IMR-90 (cell line): ENCODE data around the gene SMOC1. TPM values are rescaled to one million over a fixed set of nuclear protein-coding genes. Genes with fewer than 3 reads are reported as not detected.

Source experiments
- ATAC-seq: fragments of 200-7000 bp; cut with Tn5 transposase; 2 replicates; pipeline ENCODE4 v1.9.1; 2020; ENCODE audit warnings: low read depth, mild to moderate bottlenecking, moderate library complexity
- BruUV-seq: library from RNA; stranded (reverse); fragments of 400-500 nt; replicated peaks from 2 replicates; lab custom pipeline; 2021; lab: Mats Ljungman, UMichigan
- CTCF ChIA-PET: fragments of 300-600 bp; formaldehyde crosslinking; extraction: SDS; loops from one replicate; lab custom pipeline; 2021; ENCODE audit warnings: antibody characterized with exemption; lab: Yijun Ruan, JAX
- POLR2A ChIA-PET: fragments of 300-600 bp; sonication (Branson Sonifier 250); formaldehyde crosslinking; loops from one replicate; lab custom pipeline; 2022; ENCODE audit warnings: antibody characterized with exemption; ENCODE audit not compliant: unreplicated experiment; lab: Charles Lee
- DNase-seq: peaks from one replicate; pipeline ENCODE4 v3.0.0; 2013
- H2AFZ ChIP-seq: replicated peaks from 2 replicates; pipeline ENCODE3; 2013; ENCODE audit warnings: low read length, mild to moderate bottlenecking; ENCODE audit not compliant: poor library complexity
- H2AK5ac ChIP-seq: 2 replicates; pipeline ENCODE4 v1.6.1; 2013; ENCODE audit warnings: low read depth, low read length, inconsistent platforms
- H2AK9ac ChIP-seq: replicated peaks from 2 replicates; pipeline ENCODE3; 2013; ENCODE audit warnings: mild to moderate bottlenecking, low read depth, low read length, moderate library complexity; ENCODE audit not compliant: poor library complexity
- H2BK120ac ChIP-seq: 2 replicates; pipeline ENCODE4 v1.6.1; 2013; ENCODE audit warnings: low read depth, low read length, inconsistent platforms
- H2BK15ac ChIP-seq: 3 replicates; pipeline ENCODE4 v1.6.1; 2013; ENCODE audit warnings: low read depth, low read length, inconsistent platforms
- H2BK20ac ChIP-seq: 2 replicates; pipeline ENCODE4 v1.6.1; 2013; ENCODE audit warnings: low read depth, mild to moderate bottlenecking, inconsistent platforms, low read length, moderate library complexity
- H2BK5ac ChIP-seq: 2 replicates; pipeline ENCODE4 v1.6.1; 2013; ENCODE audit warnings: mild to moderate bottlenecking, low read depth, low read length, inconsistent platforms; ENCODE audit not compliant: poor library complexity, severe bottlenecking
- H3K14ac ChIP-seq: replicated peaks from 2 replicates; pipeline ENCODE4 v1.6.1; 2013; ENCODE audit warnings: low read depth, low read length, inconsistent platforms
- H3K18ac ChIP-seq: 2 replicates; pipeline ENCODE4 v1.6.1; 2013; ENCODE audit warnings: low read depth, low read length, control low read depth
- H3K23ac ChIP-seq: 2 replicates; pipeline ENCODE4 v1.6.1; 2013; ENCODE audit warnings: low read depth, low read length, inconsistent platforms
- H3K27ac ChIP-seq: 2 replicates; pipeline ENCODE4 v1.5.1; 2013; ENCODE audit warnings: mild to moderate bottlenecking, control low read depth, low read length; ENCODE audit not compliant: insufficient read depth
- H3K27me3 ChIP-seq: 2 replicates; pipeline ENCODE4 v1.6.1; 2013; ENCODE audit warnings: low read length; ENCODE audit not compliant: control insufficient read depth, insufficient read depth
- H3K36me3 ChIP-seq: 2 replicates; pipeline ENCODE4 v1.6.1; 2013; ENCODE audit warnings: low read length, mixed read lengths; ENCODE audit not compliant: control insufficient read depth, insufficient read depth
- H3K4ac ChIP-seq: 2 replicates; pipeline ENCODE4 v1.6.1; 2013; ENCODE audit warnings: low read depth, low read length, inconsistent platforms
- H3K4me1 ChIP-seq: 2 replicates; pipeline ENCODE4 v1.6.1; 2013; ENCODE audit warnings: low read length, mixed read lengths; ENCODE audit not compliant: control insufficient read depth, insufficient read depth
- H3K4me2 ChIP-seq: 2 replicates; pipeline ENCODE4 v1.6.1; 2013; ENCODE audit warnings: low read depth, mild to moderate bottlenecking, control low read depth, low read length, moderate library complexity
- H3K4me3 ChIP-seq: 2 replicates; pipeline ENCODE4 v1.5.1; 2013; ENCODE audit warnings: low read depth, mild to moderate bottlenecking, control low read depth, low read length, moderate library complexity; ENCODE audit not compliant: insufficient read depth
- H3K56ac ChIP-seq: 2 replicates; pipeline ENCODE4 v1.6.1; 2013; ENCODE audit warnings: low read length, inconsistent platforms; ENCODE audit not compliant: insufficient read depth; ENCODE audit errors: extremely low read depth
- H3K79me1 ChIP-seq, 2 experiments: 2 replicates each; pipeline ENCODE4 v1.6.1; 2013; ENCODE audit warnings: low read length in 2 of 2, inconsistent platforms in 1 of 2, low read depth in 1 of 2
- H3K9ac ChIP-seq: 2 replicates; pipeline ENCODE4 v1.6.1; 2013; ENCODE audit warnings: low read depth, low read length, control low read depth
- H3K9me1 ChIP-seq: 2 replicates; pipeline ENCODE4 v1.6.1; 2013; ENCODE audit warnings: low read length, inconsistent platforms; ENCODE audit not compliant: insufficient read depth
- H3K9me3 ChIP-seq: 2 replicates; pipeline ENCODE4 v1.6.1; 2013; ENCODE audit warnings: low read length; ENCODE audit not compliant: control insufficient read depth, insufficient read depth
- H4K20me1 ChIP-seq: 2 replicates; pipeline ENCODE4 v1.6.1; 2013; ENCODE audit warnings: low read length, inconsistent platforms; ENCODE audit not compliant: insufficient read depth
- H4K5ac ChIP-seq: 2 replicates; pipeline ENCODE4 v1.6.1; 2013; ENCODE audit warnings: mild to moderate bottlenecking, low read depth, low read length, control low read depth
- H4K8ac ChIP-seq, 2 experiments: 2 replicates each; pipeline ENCODE4 v1.6.1; 2013; ENCODE audit warnings: low read depth in 2 of 2, low read length in 2 of 2, control low read depth in 1 of 2, inconsistent platforms in 1 of 2
- H4K91ac ChIP-seq: 2 replicates; pipeline ENCODE4 v1.6.1; 2013; ENCODE audit warnings: low read depth, low read length, inconsistent platforms; ENCODE audit not compliant: insufficient read depth
- BHLHE40 ChIP-seq: fragments of 150-350 bp; IDR thresholded peaks from 2 replicates; pipeline ENCODE4 v1.6.1; 2016; ENCODE audit warnings: mild to moderate bottlenecking, low read depth, low read length
- CEBPB ChIP-seq: IDR thresholded peaks from 2 replicates; pipeline ENCODE4 v1.6.1; 2012; ENCODE audit warnings: low read depth, low read length, improper control_type of control experiment
- CHD1 ChIP-seq: IDR thresholded peaks from 2 replicates; pipeline ENCODE4 v1.6.1; 2012; ENCODE audit warnings: low read depth, low read length, improper control_type of control experiment
- CTCF ChIP-seq: conservative IDR thresholded peaks from 2 replicates; pipeline ENCODE4 v1.5.1; 2012; ENCODE audit warnings: mild to moderate bottlenecking, low read depth, low read length, improper control_type of control experiment
- FOS ChIP-seq: fragments of 150-350 bp; IDR thresholded peaks from 2 replicates; pipeline ENCODE4 v1.6.1; 2016; ENCODE audit warnings: low read depth, low read length
- MAFK ChIP-seq: IDR thresholded peaks from 2 replicates; pipeline ENCODE4 v1.6.1; 2012; ENCODE audit warnings: low read depth, low read length, improper control_type of control experiment
- MAZ ChIP-seq: IDR thresholded peaks from 2 replicates; pipeline ENCODE4 v1.6.1; 2012; ENCODE audit warnings: low read depth, mild to moderate bottlenecking, low read length, improper control_type of control experiment, moderate library complexity, borderline replicate concordance
- MXI1 ChIP-seq: IDR thresholded peaks from 2 replicates; pipeline ENCODE4 v1.6.1; 2012; ENCODE audit warnings: low read depth, mild to moderate bottlenecking, low read length, moderate library complexity, borderline replicate concordance
- NFE2L2 ChIP-seq: fragments of 150-350 bp; IDR thresholded peaks from 2 replicates; pipeline ENCODE4 v1.6.1; 2016; ENCODE audit warnings: low read depth, mild to moderate bottlenecking, low read length
- POLR2A ChIP-seq: IDR thresholded peaks from 2 replicates; pipeline ENCODE4 v1.6.1; 2012; ENCODE audit warnings: mild to moderate bottlenecking, low read depth, low read length
- RAD21 ChIP-seq: IDR thresholded peaks from 2 replicates; pipeline ENCODE4 v1.6.1; 2012; ENCODE audit warnings: low read length, improper control_type of control experiment
- RCOR1 ChIP-seq: IDR thresholded peaks from 2 replicates; pipeline ENCODE4 v1.6.1; 2012; ENCODE audit warnings: mild to moderate bottlenecking, low read length, improper control_type of control experiment; ENCODE audit not compliant: insufficient replicate concordance
- RFX5 ChIP-seq: IDR thresholded peaks from 2 replicates; pipeline ENCODE4 v1.8.0; 2012; ENCODE audit warnings: low read depth, mild to moderate bottlenecking, low read length, moderate library complexity
- SMC3 ChIP-seq: fragments of 150-350 bp; IDR thresholded peaks from 2 replicates; pipeline ENCODE4 v1.6.1; 2016; ENCODE audit warnings: low read depth, mild to moderate bottlenecking, antibody characterized with exemption, low read length, moderate library complexity
- USF2 ChIP-seq: fragments of 150-350 bp; IDR thresholded peaks from 2 replicates; pipeline ENCODE4 v1.6.1; 2017; ENCODE audit warnings: mild to moderate bottlenecking, antibody characterized with exemption, low read length, low read depth
- WGBS, 2 experiments: methylation state at CpG; one replicate each; pipeline versions ENCODE4 v1.1.5 to v1.1.7; 2013; ENCODE audit warnings: missing lambda C conversion rate in 2 of 2; ENCODE audit not compliant: insufficient read length in 1 of 2; ENCODE audit errors: extremely low coverage in 2 of 2; 5-methylcytosine and 5-hydroxymethylcytosine counted together
- dilution Hi-C: fragments of 300-500 bp; cut with HindIII; formaldehyde crosslinking; loops from one replicate; pipeline ENCODE4 v1.14.3; 2018; ENCODE audit warnings: low sequenced_read_pairs; ENCODE audit not compliant: unreplicated experiment
- in situ Hi-C: fragments of 300-500 bp; cut with MboI; formaldehyde crosslinking; loops from 3 replicates; pipeline ENCODE4 v1.14.3; 2019; ENCODE audit warnings: low sequenced_read_pairs, inconsistent platforms, mixed read lengths
- intact Hi-C: fragments of 100-400 bp; cut with micrococcal nuclease; formaldehyde crosslinking; loops from 2 replicates; pipeline ENCODE4 v1.10.0; 2022
- polyA plus RNA-seq, 3 experiments: library from polyadenylated mRNA; depleted of rRNA; stranded (reverse); fragments of >200 nt; gene quantifications; 2 replicates each; pipeline ENCODE4 v1.2.3, GENCODE V29; 2012; ENCODE audit warnings: low replicate concordance in 1 of 3
- total RNA-seq: library from RNA; depleted of rRNA; stranded (reverse); fragments of >200 nt; gene quantifications from 2 replicates; pipeline ENCODE4 v1.2.3, GENCODE V29; 2012
- TF ChIP-seq, protein P1 (sequence below): fragments of 150-350 bp; IDR thresholded peaks from 2 replicates; pipeline ENCODE4 v1.6.1; 2016; ENCODE audit warnings: low read depth, mild to moderate bottlenecking, low read length, moderate library complexity, borderline replicate concordance

The SMOC1 gene
- total and polyA plus RNA-seq, 2 of the 4 experiments (the other 2 are of a cell fraction), result 0.90 to 4.1 TPM

DNA sequence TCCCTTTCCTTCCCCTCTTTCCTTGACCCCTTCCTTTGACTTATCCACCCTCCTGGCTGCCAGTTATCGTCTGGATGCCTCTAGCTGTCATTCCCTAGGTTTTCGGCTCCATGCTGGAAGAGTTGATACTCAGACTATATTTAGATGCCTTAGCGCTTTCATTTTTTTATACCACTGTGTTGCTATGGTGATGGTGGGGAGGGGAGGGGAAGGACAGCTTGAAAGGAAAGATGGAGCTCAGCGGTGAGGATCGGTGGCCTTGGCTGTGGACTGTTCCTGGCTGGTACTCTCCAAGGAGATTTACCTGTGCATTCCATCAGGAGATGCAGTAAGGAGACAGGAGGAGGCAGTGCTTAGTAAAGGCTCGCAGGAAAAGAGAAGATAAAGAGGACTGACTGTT lies 200.9 kb downstream of the SMOC1 start:
- CTCF ChIA-PET, result no interaction called here
- Histone ChIP-seq H3K4ac (no peak overlapping the region), H3K4me2 (no peak overlapping the region), H3K9me3 (no peaks in the 10 kb centered on the region), H3K14ac (no peak overlapping the region), H3K36me3 (no peaks in the 10 kb centered on the region), H3K23ac (no peak overlapping the region), H3K79me1 (no peaks in the 10 kb centered on the region), H4K5ac (no peak overlapping the region), H4K20me1 (no peaks in the 10 kb centered on the region), H3K27me3 (peaks cover 7% of the 10 kb centered on the region; the same call in 1 of the 2 replicates), H4K8ac (no peak overlapping the region), H2BK20ac (no peak overlapping the region), H2AFZ (no peak overlapping the region), H3K9me1 (no peaks in the 10 kb centered on the region), H2BK15ac (no peak overlapping the region), H3K4me3 (no peak overlapping the region), H2BK120ac (no peak overlapping the region), H2AK9ac (no peak overlapping the region), H2AK5ac (no peak overlapping the region), H3K4me1 (no peaks in the 10 kb centered on the region), H3K56ac (no peak overlapping the region), H3K18ac (no peak overlapping the region), H4K91ac (no peak overlapping the region), H2BK5ac (no peak overlapping the region), H3K9ac (no peak overlapping the region), H3K27ac (no peak overlapping the region)
- WGBS, 2 experiments, result no CpG with 5 or more reads among the region's 6 CpGs
- BruUV-seq, result no TSS peak
- ATAC-seq, result no peak
- intact Hi-C loops (no loop called here), in situ Hi-C loops (no loop called here), dilution Hi-C loops (no loop called here)
- TF ChIP-seq, protein P1, sequence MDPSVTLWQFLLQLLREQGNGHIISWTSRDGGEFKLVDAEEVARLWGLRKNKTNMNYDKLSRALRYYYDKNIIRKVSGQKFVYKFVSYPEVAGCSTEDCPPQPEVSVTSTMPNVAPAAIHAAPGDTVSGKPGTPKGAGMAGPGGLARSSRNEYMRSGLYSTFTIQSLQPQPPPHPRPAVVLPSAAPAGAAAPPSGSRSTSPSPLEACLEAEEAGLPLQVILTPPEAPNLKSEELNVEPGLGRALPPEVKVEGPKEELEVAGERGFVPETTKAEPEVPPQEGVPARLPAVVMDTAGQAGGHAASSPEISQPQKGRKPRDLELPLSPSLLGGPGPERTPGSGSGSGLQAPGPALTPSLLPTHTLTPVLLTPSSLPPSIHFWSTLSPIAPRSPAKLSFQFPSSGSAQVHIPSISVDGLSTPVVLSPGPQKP, result no peak
- TF ChIP-seq USF2 (no peak), NFE2L2 (no peak), BHLHE40 (no peak), POLR2A (no peak), RAD21 (no peak), MAZ (no peak), MAFK (no peak), SMC3 (no peak), MXI1 (no peak), FOS (no peak), RFX5 (no peak), CHD1 (no peak), CTCF (no peak), RCOR1 (no peak), CEBPB (no peak)
- DNase-seq, result no peak
- POLR2A ChIA-PET, result no interaction called here
